HAP-1 (cell line): ENCODE data around the gene UBA1.

ENCODE experiments used
- DNase-seq, 2 experiments: peaks; one replicate each; pipeline ENCODE4 v3.0.0-alpha.2; 2016 to 2020; ENCODE audit warnings: low spot score in 2 of 2
- H3K27me3 ChIP-seq: fragments of 250-450 bp; sonication (Bioruptor Pico); 2 replicates; pipeline ENCODE4 v1.5.1; 2020; ENCODE audit warnings: low read depth, mild to moderate bottlenecking, moderate library complexity
- H3K36me3 ChIP-seq: fragments of 250-450 bp; sonication (Bioruptor Pico); replicated peaks from 2 replicates; pipeline ENCODE4 v1.5.1; 2020; ENCODE audit warnings: mild to moderate bottlenecking
- H3K4me1 ChIP-seq: fragments of 250-450 bp; sonication (Bioruptor Pico); 2 replicates; pipeline ENCODE4 v1.5.1; 2020; ENCODE audit warnings: mild to moderate bottlenecking
- H3K4me3 ChIP-seq: fragments of 250-450 bp; sonication (Bioruptor Pico); 2 replicates; pipeline ENCODE4 v1.5.1; 2020; ENCODE audit warnings: mild to moderate bottlenecking, moderate library complexity
- H3K9me3 ChIP-seq: fragments of 250-450 bp; sonication (Bioruptor Pico); 2 replicates; pipeline ENCODE4 v1.5.1; 2020; ENCODE audit warnings: mild to moderate bottlenecking, moderate library complexity
- in situ Hi-C: fragments of 300-500 bp; cut with MboI; formaldehyde crosslinking; loops from 3 replicates; pipeline ENCODE4 v1.14.3; 2020; ENCODE audit warnings: low sequenced_read_pairs, inconsistent platforms, mixed read lengths

The UBA1 gene

DNA sequence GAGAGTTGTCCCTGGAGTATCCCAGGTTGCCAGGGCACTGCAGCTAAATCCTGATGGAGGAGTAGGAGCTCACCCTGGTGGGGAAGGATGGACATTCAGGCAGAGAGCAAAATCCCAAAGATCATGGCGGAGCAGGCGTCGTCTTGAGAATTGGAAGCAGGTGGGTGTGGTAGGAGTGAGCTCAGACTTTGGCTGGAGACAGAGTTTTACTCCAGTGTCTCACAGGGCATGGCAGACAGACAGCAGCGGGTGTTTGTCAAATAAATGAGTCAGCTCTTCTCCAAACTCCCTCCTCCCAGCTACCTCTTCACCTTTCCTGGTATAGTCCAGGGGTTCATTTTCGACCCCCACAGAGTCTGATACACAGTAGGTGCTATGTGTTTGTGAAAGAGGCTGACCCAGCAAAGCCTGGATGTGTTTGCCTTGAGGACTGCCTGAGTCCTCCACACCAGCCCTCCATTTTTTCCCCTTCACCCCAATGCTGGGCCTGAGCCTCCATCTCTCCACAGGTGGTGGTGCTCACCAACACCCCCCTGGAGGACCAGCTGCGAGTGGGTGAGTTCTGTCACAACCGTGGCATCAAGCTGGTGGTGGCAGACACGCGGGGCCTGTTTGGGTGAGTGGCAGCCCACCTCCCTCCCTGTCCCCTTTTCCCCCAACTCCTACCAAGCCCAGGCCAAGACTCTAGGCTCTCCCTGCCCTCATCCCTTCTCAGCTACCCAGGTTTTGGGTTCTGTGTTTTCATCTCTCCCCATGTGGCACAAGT lies 6.9 kb downstream of the UBA1 start:
- no peak for DNase-seq
- peaks cover 98% of the 10 kb centered on the region for H3K36me3 ChIP-seq
- no peaks in the 10 kb centered on the region for H3K27me3 ChIP-seq
- in situ Hi-C loops, result no loop called here
- H3K4me3 ChIP-seq, result no peak overlapping the region
- no peaks in the 10 kb centered on the region for H3K9me3 ChIP-seq
- peaks cover 13% of the 10 kb centered on the region; the same call in 1 of the 2 replicates for H3K4me1 ChIP-seq

- Histone ChIP-seq H3K27me3 (no peaks in the 10 kb centered on the region), H3K4me3 (no peak overlapping the region), H3K9me3 (no peaks in the 10 kb centered on the region), H3K4me1 (peaks cover 4% of the 10 kb centered on the region; the same call in 1 of the 2 replicates), H3K36me3 (peaks cover 98% of the 10 kb centered on the region)
- in situ Hi-C loops, result no loop called here
- DNase-seq, result no peak
These were observed 7.8 kb downstream of the UBA1 start for GRCh38 chrX:47201345-47201944.

GRCh38 chrX:47202316-47202715 lies 8.7 kb downstream of the UBA1 start:
- Histone ChIP-seq H3K36me3 (peaks cover 98% of the 10 kb centered on the region), H3K4me1 (no peaks in the 10 kb centered on the region), H3K4me3 (no peak overlapping the region), H3K9me3 (no peaks in the 10 kb centered on the region), H3K27me3 (no peaks in the 10 kb centered on the region)
- no peak for DNase-seq
- in situ Hi-C loops, result no loop called here

GRCh38 chrX:47202877-47203276 lies 9.2 kb downstream of the UBA1 start:
- Histone ChIP-seq H3K9me3 (no peaks in the 10 kb centered on the region), H3K4me3 (no peak overlapping the region), H3K36me3 (peaks cover 98% of the 10 kb centered on the region), H3K4me1 (no peaks in the 10 kb centered on the region), H3K27me3 (no peaks in the 10 kb centered on the region)
- in situ Hi-C loops, result no loop called here
- DNase-seq, result no peak

GRCh38 chrX:47204970-47205369 lies 11.3 kb downstream of the UBA1 start:
- Histone ChIP-seq H3K4me3 (no peak overlapping the region), H3K36me3 (peaks cover 98% of the 10 kb centered on the region), H3K9me3 (no peaks in the 10 kb centered on the region), H3K27me3 (no peaks in the 10 kb centered on the region), H3K4me1 (no peaks in the 10 kb centered on the region)
- no peak for DNase-seq
- in situ Hi-C loops, result no loop called here

- peaks cover 98% of the 10 kb centered on the region for H3K36me3 ChIP-seq
- no peaks in the 10 kb centered on the region for H3K4me1 ChIP-seq
- DNase-seq, result no peak
These were observed 12.7 kb downstream of the UBA1 start for GRCh38 chrX:47206316-47206715.

DNA sequence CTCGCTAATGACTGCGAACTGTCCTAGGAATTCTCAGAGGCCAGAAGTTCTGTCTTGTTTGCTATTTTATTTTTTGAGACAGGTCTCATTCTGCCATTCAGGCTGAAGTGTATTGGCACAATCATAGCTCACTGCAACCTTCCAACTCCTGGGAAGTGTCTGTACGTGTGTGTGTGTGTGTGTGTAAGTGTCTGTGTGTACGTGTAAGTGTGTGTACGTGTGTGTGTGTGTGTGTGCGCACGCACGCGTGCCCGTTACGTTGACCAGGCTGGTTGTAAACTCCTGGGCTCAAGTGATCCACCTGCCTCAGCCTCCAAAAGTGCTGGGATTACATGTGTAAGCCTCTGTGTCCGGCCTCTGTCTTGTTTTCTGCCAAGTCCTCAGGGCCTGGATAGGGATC lies 14.5 kb downstream of the UBA1 start:
- in situ Hi-C loops, result no loop called here
- no peak for DNase-seq
- Histone ChIP-seq H3K9me3 (no peaks in the 10 kb centered on the region), H3K36me3 (peaks cover 98% of the 10 kb centered on the region), H3K4me1 (no peaks in the 10 kb centered on the region), H3K27me3 (no peaks in the 10 kb centered on the region), H3K4me3 (no peak overlapping the region)

More at GRCh38 chrX:47206316-47206715, 12.7 kb downstream of the UBA1 start:
- in situ Hi-C loops, result no loop called here
- Histone ChIP-seq H3K27me3 (no peaks in the 10 kb centered on the region), H3K4me3 (no peak overlapping the region), H3K9me3 (no peaks in the 10 kb centered on the region)

GRCh38 chrX:47209508-47210238 lies 16.0 kb downstream of the UBA1 start:
- Histone ChIP-seq H3K4me3 (no peak overlapping the region), H3K27me3 (no peaks in the 10 kb centered on the region), H3K9me3 (no peaks in the 10 kb centered on the region), H3K4me1 (no peaks in the 10 kb centered on the region), H3K36me3 (peaks cover 100% of the 10 kb centered on the region)
- DNase-seq, result no peak
- in situ Hi-C loops, result loop anchor here (10.0 kb wide), 1 partner anchor 445 kb away; the partner anchor contains the start of genes ELK1 and UXT

DNA sequence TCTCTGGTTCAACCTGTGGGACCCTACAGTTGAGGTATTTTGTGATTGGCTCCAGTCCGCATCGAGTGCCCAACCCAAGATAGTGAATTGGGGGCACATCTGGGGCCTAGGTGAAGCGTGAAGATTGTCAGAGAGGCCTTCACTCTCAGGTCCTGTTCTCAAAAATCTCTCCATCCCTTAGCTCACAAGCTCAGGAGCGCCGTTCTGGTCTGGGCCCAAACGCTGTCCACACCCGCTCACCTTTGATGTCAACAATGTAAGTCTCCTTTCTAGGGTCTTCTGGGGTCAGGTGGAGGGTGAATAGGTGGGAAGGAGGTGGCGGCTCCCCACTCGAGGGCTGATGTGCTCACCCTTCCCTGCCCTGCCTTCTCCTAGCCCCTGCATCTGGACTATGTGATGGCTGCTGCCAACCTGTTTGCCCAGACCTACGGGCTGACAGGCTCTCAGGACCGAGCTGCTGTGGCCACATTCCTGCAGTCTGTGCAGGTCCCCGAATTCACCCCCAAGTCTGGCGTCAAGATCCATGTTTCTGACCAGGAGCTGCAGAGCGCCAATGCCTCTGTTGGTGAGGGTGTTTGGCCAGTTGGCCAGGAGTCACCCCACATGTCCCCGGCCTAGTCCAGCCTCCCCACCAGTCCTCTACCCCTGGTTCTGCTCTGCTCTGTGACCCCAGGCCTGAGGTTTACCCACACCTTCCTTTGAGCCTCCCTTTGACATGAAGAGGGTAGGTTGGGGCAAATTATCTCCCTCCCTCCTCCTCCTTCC lies 17.2 kb downstream of the UBA1 start:
- peaks cover 100% of the 10 kb centered on the region for H3K36me3 ChIP-seq
- no peaks in the 10 kb centered on the region for H3K9me3 ChIP-seq
- no peak for DNase-seq
- H3K27me3 ChIP-seq, result no peaks in the 10 kb centered on the region
- H3K4me3 ChIP-seq, result no peak overlapping the region
- in situ Hi-C loops, result loop anchor here (10.0 kb wide), 1 partner anchor 444 kb away; the partner anchor contains the start of genes ELK1 and UXT
- no peaks in the 10 kb centered on the region for H3K4me1 ChIP-seq

DNA sequence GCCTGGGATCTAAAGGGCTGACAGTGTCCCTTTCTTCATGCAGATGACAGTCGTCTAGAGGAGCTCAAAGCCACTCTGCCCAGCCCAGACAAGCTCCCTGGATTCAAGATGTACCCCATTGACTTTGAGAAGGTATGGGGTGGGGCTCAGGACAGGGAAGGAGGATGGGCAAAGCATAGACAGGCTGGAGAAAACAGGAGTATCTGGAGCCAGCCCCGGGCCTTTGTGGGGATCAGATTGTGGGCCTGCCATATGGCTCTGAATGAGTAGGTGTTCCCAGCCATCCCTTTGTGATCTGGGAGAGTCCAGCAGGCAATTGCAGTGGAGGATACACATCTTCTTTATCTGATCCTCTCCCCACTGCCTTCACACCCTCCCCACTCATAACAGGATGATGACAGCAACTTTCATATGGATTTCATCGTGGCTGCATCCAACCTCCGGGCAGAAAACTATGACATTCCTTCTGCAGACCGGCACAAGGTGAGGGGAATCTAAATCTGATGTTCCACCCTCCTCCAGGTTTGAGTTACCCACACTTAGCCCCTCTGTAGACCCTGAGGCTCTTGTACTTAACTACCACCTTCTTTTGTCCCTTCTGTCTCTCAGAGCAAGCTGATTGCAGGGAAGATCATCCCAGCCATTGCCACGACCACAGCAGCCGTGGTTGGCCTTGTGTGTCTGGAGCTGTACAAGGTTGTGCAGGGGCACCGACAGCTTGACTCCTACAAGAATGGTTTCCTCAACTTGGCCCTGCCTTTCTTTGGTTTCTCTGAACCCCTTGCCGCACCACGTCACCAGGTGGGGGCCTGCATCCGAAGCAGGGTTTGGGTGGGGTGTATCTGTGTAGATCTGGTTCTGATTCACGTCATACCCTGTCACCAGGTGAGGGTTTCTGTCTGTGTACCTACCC lies 19.0 kb downstream of the UBA1 start:
- DNase-seq, result no peak
- in situ Hi-C loops, result loop anchor here (10.0 kb wide), 1 partner anchor 442 kb away; the partner anchor contains the start of genes ELK1 and UXT
- H3K4me3 ChIP-seq, result no peak overlapping the region
- no peaks in the 10 kb centered on the region for H3K27me3 ChIP-seq
- peaks cover 10% of the 10 kb centered on the region for H3K4me1 ChIP-seq
- no peaks in the 10 kb centered on the region for H3K9me3 ChIP-seq
- peaks cover 94% of the 10 kb centered on the region for H3K36me3 ChIP-seq

DNA sequence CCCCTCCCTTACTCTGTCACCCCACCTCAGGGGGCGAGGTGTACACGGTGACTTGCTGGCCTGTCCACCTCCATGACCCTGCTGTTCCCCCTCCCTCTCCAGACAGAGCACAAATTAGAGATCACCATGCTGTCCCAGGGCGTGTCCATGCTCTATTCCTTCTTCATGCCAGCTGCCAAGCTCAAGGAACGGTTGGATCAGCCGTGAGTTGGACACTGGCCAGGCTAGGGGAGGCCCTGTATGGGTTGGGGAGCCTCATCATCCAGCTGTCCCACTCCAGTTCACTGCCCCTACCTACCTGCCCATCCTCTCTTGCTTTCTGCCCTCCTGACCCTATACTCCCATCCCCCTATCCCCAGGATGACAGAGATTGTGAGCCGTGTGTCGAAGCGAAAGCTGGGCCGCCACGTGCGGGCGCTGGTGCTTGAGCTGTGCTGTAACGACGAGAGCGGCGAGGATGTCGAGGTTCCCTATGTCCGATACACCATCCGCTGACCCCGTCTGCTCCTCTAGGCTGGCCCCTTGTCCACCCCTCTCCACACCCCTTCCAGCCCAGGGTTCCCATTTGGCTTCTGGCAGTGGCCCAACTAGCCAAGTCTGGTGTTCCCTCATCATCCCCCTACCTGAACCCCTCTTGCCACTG lies 20.9 kb downstream of the UBA1 start:
- peaks cover 84% of the 10 kb centered on the region for H3K36me3 ChIP-seq
- H3K4me3 ChIP-seq, result no peak overlapping the region
- DNase-seq, result no peak
- H3K9me3 ChIP-seq, result no peaks in the 10 kb centered on the region
- peaks cover 10% of the 10 kb centered on the region for H3K4me1 ChIP-seq
- no peaks in the 10 kb centered on the region for H3K27me3 ChIP-seq
- in situ Hi-C loops, result loop anchor here (10.0 kb wide), 1 partner anchor 440 kb away; the partner anchor contains the start of genes ELK1 and UXT

GRCh38 chrX:47215291-47215900 lies 21.8 kb downstream of the UBA1 start:
- no peaks in the 10 kb centered on the region for H3K27me3 ChIP-seq
- in situ Hi-C loops, result loop anchor here (10.0 kb wide), 1 partner anchor 439 kb away; the partner anchor contains the start of genes ELK1 and UXT
- no peak overlapping the region for H3K4me3 ChIP-seq
- peaks cover 76% of the 10 kb centered on the region for H3K36me3 ChIP-seq
- H3K4me1 ChIP-seq, result peaks cover 10% of the 10 kb centered on the region
- no peak for DNase-seq
- H3K9me3 ChIP-seq, result no peaks in the 10 kb centered on the region
